ELR (cell line): ENCODE measurements around the gene AUP1.

Experiments
- DNase-seq: peaks from one replicate; pipeline ENCODE4 v3.0.0-alpha.2; 2015; ENCODE audit warnings: low read depth

Gene AUP1

GRCh38 chr2:74513605-74514367 is 15.7 kb downstream of the AUP1 start:
- no peak for DNase-seq

- no peak for DNase-seq
These were observed 16.5 kb downstream of the AUP1 start for GRCh38 chr2:74512744-74513604.

GRCh38 chr2:74511104-74511989 is 18.2 kb downstream of the AUP1 start:
- DNase-seq: peak; percentile 40

DNA sequence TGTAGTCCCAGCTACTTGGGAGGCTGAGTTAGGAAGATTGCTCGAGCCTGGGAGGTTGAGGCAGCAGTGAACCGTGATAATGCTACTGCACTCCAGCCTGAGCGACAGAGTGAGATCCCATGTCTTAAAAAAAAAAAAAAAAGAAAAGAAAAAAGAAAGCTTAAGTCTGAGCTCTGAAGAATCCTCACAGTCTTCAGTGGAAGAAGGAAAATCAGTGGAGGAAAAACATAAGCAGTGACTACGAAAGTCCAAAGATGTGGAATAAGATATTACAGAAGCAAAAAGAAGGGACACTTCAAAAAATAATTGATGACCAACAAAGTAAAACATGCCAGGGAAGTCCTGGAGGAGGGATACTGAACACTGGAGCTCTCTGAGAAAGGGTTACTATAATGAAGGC is 19.2 kb downstream of the AUP1 start:
- DNase-seq: no peak

- peak; percentile 64 for DNase-seq
These were observed 21.5 kb downstream of the AUP1 start for GRCh38 chr2:74507926-74508520.

GRCh38 chr2:74507145-74507925 is 22.2 kb downstream of the AUP1 start, which contains the start of gene PCGF1:
Gene PCGF1 (minus strand): TSS chr2:74507695. CDS start chr2:74507668, 27 bp downstream.
- peak; percentile 99 for DNase-seq

DNA sequence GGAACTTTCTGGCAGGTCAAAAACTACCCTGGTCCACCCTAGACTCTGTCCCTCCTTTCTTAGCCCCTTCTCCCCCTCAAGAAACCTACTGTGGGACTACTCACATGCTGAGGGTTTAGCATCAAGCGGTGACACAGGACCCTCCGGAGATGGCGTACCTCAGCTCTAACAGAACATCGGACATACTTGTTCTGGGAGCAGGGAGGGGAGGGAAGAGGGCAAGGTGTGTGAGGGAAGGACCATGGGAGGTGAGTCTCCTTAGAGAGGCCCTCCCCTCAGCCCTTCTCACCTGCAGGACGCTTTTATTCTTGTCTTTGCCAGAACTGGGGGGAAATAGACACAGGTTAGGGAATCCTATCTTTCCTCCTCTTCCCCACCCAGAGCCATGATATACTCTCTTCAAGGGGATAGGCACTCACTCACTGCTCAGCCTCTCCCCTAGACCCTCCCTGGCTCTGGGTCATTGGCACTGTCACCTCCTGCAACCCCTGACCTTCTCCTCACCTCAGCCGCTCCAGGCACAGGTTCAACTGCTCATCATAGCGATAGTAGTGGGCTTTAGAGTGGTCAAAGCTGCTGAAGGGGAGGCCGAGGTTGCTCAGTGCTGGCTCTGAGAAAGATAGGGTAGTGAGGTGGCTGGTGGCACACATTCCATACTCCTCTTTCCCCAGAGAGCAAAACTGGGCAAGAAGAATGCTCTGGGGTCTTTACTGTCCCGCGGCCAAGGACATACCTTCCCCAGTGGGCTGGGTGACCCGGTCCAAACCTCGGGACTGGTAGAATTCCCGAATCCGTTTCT is 23.9 kb downstream of the AUP1 start:
- no peak for DNase-seq

- DNase-seq: no peak
These were observed 24.9 kb downstream of the AUP1 start for GRCh38 chr2:74504591-74504990.

DNA sequence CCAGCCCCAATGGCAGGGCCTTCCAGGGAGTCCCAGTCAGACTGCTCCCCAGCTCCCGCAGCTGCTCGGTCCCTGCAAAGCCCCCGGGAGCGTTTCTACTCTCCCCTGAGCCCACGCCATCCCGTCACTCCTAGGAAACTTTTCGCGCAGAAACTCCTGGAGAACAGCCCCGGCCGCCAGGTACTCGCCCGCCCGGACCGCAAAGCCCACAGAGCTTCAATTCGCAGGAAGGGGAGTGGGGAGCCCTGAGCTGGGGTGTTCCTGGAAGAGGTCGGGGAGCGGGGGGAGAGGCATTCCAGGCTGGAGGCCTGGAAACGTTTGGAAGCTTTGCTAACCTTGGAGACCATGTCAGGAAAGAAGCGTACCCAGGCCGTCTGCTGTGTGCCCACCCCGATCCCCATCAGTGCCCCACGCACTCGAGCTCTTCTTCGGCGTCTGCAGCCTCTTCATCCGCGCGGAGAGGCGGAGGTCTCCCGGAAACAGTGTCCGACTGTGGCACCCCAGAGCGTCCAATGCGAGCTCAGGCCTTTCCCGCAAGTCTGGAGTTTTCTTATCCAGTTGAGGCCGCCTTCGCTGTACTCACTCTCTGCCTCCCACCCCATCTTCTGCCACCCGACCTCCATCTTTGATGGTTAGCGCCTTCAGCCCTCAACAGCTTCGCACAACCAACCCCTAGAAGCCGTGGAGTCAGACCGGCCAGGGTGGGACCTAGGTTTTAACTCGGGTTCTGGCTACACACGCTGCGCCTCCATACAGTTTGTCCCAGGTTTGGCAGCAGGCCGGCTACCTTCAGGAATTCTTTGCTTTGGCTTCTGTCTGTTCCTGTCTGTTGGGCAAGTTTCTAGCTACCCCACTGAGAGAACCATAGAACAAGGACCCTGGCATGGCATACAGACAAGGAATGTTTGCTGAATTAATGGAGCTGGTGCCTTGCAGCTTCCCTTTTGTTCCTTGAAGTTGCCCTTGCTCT is 25.7 kb downstream of the AUP1 start:
- DNase-seq: peak; percentile 52

DNA sequence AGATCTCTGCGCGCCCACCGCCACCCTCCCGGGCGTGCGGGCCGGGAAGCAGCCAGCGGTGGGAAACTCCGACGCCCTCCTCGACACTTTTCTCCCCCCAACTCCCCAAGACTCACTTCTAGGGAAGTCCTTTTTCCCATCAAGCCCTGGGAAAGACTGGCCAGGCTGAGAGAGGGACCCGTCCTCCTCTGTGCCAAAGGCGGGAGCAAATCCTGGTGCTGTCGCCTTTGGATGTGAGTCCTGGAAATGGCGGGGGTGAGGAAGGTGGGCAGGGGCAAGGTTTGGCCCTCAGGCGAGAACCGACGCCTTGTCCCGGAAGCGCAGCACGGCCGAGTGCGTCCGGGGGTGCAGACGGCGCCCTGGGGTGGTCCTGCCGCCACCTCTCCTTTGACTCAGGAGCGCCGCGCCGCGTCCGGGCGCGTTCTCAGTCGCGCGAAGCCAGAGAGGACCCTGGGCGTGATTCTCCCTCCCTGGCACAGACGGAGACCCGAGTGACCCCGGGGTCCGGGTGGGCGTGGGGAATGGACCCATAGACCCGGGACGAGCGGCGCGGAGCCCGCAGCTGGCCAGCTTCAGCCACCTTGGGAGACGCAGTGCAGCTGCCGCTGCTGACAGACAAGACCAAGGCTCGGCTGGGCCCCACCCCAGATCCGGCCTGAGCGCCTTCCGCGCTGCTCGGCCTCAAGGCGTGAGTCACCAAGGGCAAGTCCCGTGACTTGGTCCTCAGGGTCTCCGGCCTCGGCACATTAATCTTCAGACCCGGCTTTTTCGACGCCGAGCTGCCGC is 26.6 kb downstream of the AUP1 start:
- DNase-seq: peak; percentile 92

- no peak for DNase-seq
These were observed 27.3 kb downstream of the AUP1 start for GRCh38 chr2:74502147-74502719.

GRCh38 chr2:74501335-74502071 is 28.0 kb downstream of the AUP1 start:
- DNase-seq: no peak

DNA sequence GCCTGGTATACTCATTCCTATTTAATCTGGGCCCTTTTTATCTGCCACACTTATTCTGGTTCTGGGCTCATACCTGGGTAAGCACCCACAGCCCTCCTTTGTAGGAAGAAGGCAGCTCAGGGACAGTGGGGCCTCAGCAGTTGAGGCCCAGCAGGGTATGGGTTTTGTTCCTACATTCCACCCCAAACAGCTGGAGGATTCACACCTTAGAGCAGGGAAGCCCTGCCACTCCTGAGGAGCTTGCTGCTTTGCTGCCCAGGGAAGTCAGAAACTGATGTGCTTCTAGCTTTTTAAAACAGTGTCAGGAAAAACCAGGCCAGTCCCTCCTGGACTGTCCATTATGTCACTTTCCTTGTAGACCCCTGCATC is 28.9 kb downstream of the AUP1 start:
- no peak for DNase-seq

DNA sequence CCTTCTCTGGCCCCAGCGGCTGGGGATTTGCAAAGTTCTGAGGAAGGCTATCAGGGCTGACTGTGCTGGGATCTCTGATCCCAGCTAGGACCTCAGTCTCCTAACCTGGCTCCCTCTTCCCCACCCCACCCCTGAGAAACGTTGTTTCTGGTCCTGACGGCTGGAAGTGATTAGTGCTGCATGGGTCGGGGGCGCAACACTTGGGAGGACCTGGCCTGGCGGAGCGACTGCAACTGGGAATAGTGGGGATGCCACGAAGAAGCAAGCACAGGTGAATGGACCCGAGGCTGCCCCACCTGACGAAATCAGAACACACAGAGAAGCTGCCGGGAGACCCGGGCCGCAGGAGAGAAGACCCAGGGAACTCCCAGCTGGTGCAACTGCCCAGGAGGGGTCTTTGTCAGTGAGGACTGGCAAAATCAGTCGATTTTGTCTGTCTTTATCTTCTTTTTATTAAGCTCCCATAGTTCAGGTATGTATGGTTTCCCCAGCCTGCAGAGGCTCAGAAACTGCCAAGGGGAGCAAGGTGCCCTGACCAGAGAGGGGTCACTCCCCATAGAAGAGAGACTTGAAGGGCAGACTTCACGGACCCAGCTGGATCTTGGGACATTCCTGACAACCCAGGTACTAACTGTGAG is 29.4 kb downstream of the AUP1 start:
- DNase-seq: no peak

DNA sequence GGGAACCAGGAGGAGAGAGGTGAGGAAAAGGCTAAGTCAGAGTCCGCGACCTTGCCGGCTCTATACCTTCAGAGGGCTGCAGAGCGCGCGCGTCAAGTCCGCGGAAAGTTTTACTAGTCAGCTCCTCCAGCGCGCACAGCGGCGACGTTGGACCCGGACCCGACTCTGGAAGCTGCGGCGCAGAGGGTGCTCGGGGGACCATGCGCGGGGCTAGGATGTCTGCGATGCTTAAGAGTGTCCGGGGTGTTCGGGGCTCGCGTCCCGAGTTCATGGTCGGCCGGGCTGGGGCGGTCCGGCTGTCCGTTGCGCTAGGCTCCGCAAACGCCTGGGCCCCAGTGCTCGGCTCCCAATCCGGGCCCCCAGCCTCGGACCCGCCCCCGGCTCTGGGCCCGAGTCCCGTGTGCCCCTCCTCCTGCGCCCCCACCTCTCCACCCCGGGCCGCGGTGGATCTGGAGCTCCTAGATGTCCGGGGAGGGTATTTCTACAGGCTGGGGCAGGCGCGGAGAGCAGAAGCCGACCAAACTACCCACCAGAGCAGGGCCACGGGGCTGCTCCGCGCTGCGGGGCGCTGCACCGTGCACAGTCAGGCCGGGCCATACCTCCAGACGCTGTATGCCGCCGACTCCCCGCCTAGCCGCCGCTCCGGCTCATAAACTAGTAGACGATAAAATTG is 30.1 kb downstream of the AUP1 start, which contains the start of gene LBX2:
LBX2 (minus strand) TSS at position 337 of the 673 bp plus-strand sequence; CDS start at position 271, 66 bp downstream.
- peak; percentile 41 for DNase-seq
